Endothelial cell (in vitro differentiated cells): ENCODE results near the gene MAP2K1. TPM values are rescaled to one million over a fixed set of nuclear protein-coding genes. Genes with fewer than 3 reads are reported as not detected.

Source experiments
- DNase-seq: peaks from one replicate; pipeline ENCODE4 v3.0.0; 2021; ENCODE audit warnings: low spot score
- H3K27ac Mint-ChIP-seq: one replicate; pipeline ENCODE4 v1.8.0; 2021; ENCODE audit warnings: mixed read lengths, inconsistent platforms; ENCODE audit not compliant: unreplicated experiment
- H3K27me3 Mint-ChIP-seq: one replicate; pipeline ENCODE4 v1.8.0; 2021; ENCODE audit warnings: mild to moderate bottlenecking, moderate library complexity, mixed read lengths, inconsistent platforms; ENCODE audit not compliant: unreplicated experiment
- H3K36me3 Mint-ChIP-seq: one replicate; pipeline ENCODE4 v1.8.0; 2021; ENCODE audit warnings: mild to moderate bottlenecking, low read depth, mixed read lengths, inconsistent platforms; ENCODE audit not compliant: unreplicated experiment
- H3K4me1 Mint-ChIP-seq: one replicate; pipeline ENCODE4 v1.8.0; 2021; ENCODE audit warnings: mild to moderate bottlenecking, mixed read lengths, inconsistent platforms; ENCODE audit not compliant: unreplicated experiment
- H3K4me3 Mint-ChIP-seq: one replicate; pipeline ENCODE4 v1.8.0; 2021; ENCODE audit warnings: mild to moderate bottlenecking, mixed read lengths, inconsistent platforms; ENCODE audit not compliant: unreplicated experiment
- H3K9me3 Mint-ChIP-seq: one replicate; pipeline ENCODE4 v1.8.0; 2021; ENCODE audit warnings: mixed read lengths, inconsistent platforms; ENCODE audit not compliant: unreplicated experiment
- CTCF ChIP-seq: fragments of 200-600 bp; sonication (generic); IDR thresholded peaks from one replicate; pipeline ENCODE4 v1.5.0; 2021; ENCODE audit warnings: antibody characterized with exemption; ENCODE audit not compliant: unreplicated experiment
- total RNA-seq: library from RNA; stranded (reverse); fragmentation: NEBNext Ultra II Directional; extraction: Animal tissue kit (Norgen Biotek cat#: 25700); gene quantifications from one replicate; pipeline ENCODE4 v1.2.1, GENCODE V29; 2021; ENCODE audit not compliant: unreplicated experiment

The MAP2K1 gene
- total RNA-seq, 1 donor from 2014 or later: 139 TPM

GRCh38 chr15:66508293-66508883 is 121.7 kb downstream of the MAP2K1 start:
- Mint-ChIP-seq H3K27me3 (peaks cover 3% of the 10 kb centered on the region), H3K4me1 (peaks cover 22% of the 10 kb centered on the region), H3K27ac (no peak overlapping the region), H3K4me3 (no peak overlapping the region), H3K9me3 (no peaks in the 10 kb centered on the region), H3K36me3 (peaks cover 6% of the 10 kb centered on the region)
- no peak for TF ChIP-seq CTCF
- DNase-seq: no peak

- DNase-seq: no peak
- H3K9me3 Mint-ChIP-seq: no peaks in the 10 kb centered on the region
- H3K27ac Mint-ChIP-seq: peak overlapping the region; percentile 90
- TF ChIP-seq CTCF: no peak
- H3K4me3 Mint-ChIP-seq: no peak overlapping the region
- H3K27me3 Mint-ChIP-seq: peaks cover 3% of the 10 kb centered on the region
- H3K36me3 Mint-ChIP-seq: peaks cover 4% of the 10 kb centered on the region
- peaks cover 19% of the 10 kb centered on the region for H3K4me1 Mint-ChIP-seq
Observed at GRCh38 chr15:66514586-66514985, 127.9 kb downstream of the MAP2K1 start.

GRCh38 chr15:66515901-66516322 is 129.2 kb downstream of the MAP2K1 start:
- TF ChIP-seq CTCF: no peak
- no peak for DNase-seq
- Mint-ChIP-seq H3K36me3 (peaks cover 4% of the 10 kb centered on the region), H3K4me1 (peaks cover 19% of the 10 kb centered on the region), H3K27ac (peak overlapping the region; percentile 97), H3K4me3 (peak overlapping the region; percentile 34), H3K9me3 (no peaks in the 10 kb centered on the region), H3K27me3 (peaks cover 3% of the 10 kb centered on the region)

- TF ChIP-seq CTCF: no peak
- Mint-ChIP-seq H3K9me3 (no peaks in the 10 kb centered on the region), H3K4me1 (no peaks in the 10 kb centered on the region), H3K36me3 (no peaks in the 10 kb centered on the region), H3K27ac (peak overlapping the region; percentile 48), H3K4me3 (no peak overlapping the region), H3K27me3 (peaks cover 2% of the 10 kb centered on the region)
- no peak for DNase-seq
Observed at GRCh38 chr15:66523926-66524325, 137.2 kb downstream of the MAP2K1 start.

GRCh38 chr15:66524838-66525237 is 138.1 kb downstream of the MAP2K1 start:
- Mint-ChIP-seq H3K4me1 (no peaks in the 10 kb centered on the region), H3K4me3 (no peak overlapping the region), H3K36me3 (no peaks in the 10 kb centered on the region), H3K27me3 (peaks cover 2% of the 10 kb centered on the region), H3K27ac (no peak overlapping the region), H3K9me3 (no peaks in the 10 kb centered on the region)
- no peak for DNase-seq
- TF ChIP-seq CTCF: no peak
